ENCODE data around the gene SPRY2. TPM values are rescaled to one million over a fixed set of nuclear protein-coding genes. Genes with fewer than 3 reads are reported as not detected.

Gene SPRY2
- total RNA-seq, 1 experiment from 2014 or later = 7.2 TPM

DNA sequence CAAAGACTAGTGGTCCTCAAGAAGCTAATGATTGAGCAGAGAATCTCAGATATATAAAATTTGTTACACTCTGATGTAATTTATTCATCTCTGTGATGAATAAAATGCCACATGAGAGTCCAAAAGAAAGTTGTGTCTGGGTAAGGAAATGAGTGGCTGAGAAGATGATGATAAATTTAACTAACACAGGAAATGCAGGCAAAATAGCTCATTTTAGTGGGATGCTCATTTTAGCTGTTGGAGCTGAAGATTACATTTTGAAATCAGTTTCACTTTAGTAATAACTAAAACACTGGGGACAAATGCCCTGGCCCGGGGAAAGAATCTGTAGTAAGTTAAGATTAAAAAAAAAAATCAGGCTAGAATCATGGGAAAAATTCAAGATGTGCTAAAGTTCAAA, 35.2 kb downstream of the SPRY2 start:
- no peaks in the 10 kb centered on the region for H3K79me2 ChIP-seq (ENCODE audit: insufficient read depth, low read length)
- POLR2A ChIA-PET = no interaction called here
- H3K9ac ChIP-seq (ENCODE audit: low read length) = no peak overlapping the region
- no TSS peak for BruUV-seq (replicated peaks)
- DNase-seq (ENCODE audit: low read depth, low spot score) (no peak), ATAC-seq (no peak)
- intact Hi-C loops (cut with micrococcal nuclease) = no loop called here
- RAD21 ChIA-PET (ENCODE audit: low non-redundant PET in 1 of 2, low total read pairs in 2 of 2, uncharacterized antibody in 2 of 2, unreplicated experiment in 2 of 2) = no interaction called here
- H3K27me3 ChIP-seq (ENCODE audit: insufficient read depth, low read length) = no peaks in the 10 kb centered on the region
- CTCF ChIA-PET = no interaction called here
- H3K4me1 ChIP-seq (ENCODE audit: control insufficient read depth in 1 of 2, insufficient read depth in 2 of 2, low read length in 2 of 2) = no peaks in the 10 kb centered on the region
- H2AFZ ChIP-seq (ENCODE audit: low read depth, low read length, poor library complexity, severe bottlenecking) = no peak overlapping the region
- no peak overlapping the region for H3K27ac ChIP-seq (ENCODE audit: low read depth, low read length)
- no peaks in the 10 kb centered on the region for H3K9me3 ChIP-seq (ENCODE audit: control insufficient read depth in 1 of 2, insufficient read depth in 1 of 2, low read depth in 1 of 2, low read length in 2 of 2)
- TF ChIP-seq POLR2A (IDR thresholded peaks at IDR 0.05; ENCODE audit: borderline replicate concordance, extremely low read depth, insufficient read depth, insufficient read length) = no peak
- TF ChIP-seq RAD21 (IDR thresholded peaks at IDR 0.05; ENCODE audit: low read depth) = no peak
- TF ChIP-seq CEBPB (IDR thresholded peaks at IDR 0.05; ENCODE audit: low read depth) = no peak
- TF ChIP-seq CBX3 (IDR thresholded peaks at IDR 0.05; ENCODE audit: low read depth) = no peak
- TF ChIP-seq, protein P1, sequence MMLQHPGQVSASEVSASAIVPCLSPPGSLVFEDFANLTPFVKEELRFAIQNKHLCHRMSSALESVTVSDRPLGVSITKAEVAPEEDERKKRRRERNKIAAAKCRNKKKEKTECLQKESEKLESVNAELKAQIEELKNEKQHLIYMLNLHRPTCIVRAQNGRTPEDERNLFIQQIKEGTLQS (IDR thresholded peaks at IDR 0.05) = no peak
- no peak for TF ChIP-seq SRF (IDR thresholded peaks at IDR 0.05; ENCODE audit: low read depth)
- no peak for TF ChIP-seq TCF7L2 (IDR thresholded peaks at IDR 0.05; ENCODE audit: borderline replicate concordance, extremely low read depth, insufficient read depth, insufficient read length)
- TF ChIP-seq SP1 (IDR thresholded peaks at IDR 0.05; ENCODE audit: low read depth) = no peak
- TF ChIP-seq ELF1 (IDR thresholded peaks at IDR 0.05; ENCODE audit: borderline replicate concordance, low read depth) = no peak
- no peak for TF ChIP-seq JUND (IDR thresholded peaks at IDR 0.05)
- TF ChIP-seq, protein P2, sequence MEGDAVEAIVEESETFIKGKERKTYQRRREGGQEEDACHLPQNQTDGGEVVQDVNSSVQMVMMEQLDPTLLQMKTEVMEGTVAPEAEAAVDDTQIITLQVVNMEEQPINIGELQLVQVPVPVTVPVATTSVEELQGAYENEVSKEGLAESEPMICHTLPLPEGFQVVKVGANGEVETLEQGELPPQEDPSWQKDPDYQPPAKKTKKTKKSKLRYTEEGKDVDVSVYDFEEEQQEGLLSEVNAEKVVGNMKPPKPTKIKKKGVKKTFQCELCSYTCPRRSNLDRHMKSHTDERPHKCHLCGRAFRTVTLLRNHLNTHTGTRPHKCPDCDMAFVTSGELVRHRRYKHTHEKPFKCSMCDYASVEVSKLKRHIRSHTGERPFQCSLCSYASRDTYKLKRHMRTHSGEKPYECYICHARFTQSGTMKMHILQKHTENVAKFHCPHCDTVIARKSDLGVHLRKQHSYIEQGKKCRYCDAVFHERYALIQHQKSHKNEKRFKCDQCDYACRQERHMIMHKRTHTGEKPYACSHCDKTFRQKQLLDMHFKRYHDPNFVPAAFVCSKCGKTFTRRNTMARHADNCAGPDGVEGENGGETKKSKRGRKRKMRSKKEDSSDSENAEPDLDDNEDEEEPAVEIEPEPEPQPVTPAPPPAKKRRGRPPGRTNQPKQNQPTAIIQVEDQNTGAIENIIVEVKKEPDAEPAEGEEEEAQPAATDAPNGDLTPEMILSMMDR (IDR thresholded peaks at IDR 0.05 in 2 of 3, conservative IDR thresholded peaks at IDR 0.05 in 1 of 3; ENCODE audit: borderline replicate concordance in 1 of 3, insufficient read depth in 1 of 3, low read depth in 2 of 3, low read length in 2 of 3) = no peak
- TF ChIP-seq, protein P3, sequence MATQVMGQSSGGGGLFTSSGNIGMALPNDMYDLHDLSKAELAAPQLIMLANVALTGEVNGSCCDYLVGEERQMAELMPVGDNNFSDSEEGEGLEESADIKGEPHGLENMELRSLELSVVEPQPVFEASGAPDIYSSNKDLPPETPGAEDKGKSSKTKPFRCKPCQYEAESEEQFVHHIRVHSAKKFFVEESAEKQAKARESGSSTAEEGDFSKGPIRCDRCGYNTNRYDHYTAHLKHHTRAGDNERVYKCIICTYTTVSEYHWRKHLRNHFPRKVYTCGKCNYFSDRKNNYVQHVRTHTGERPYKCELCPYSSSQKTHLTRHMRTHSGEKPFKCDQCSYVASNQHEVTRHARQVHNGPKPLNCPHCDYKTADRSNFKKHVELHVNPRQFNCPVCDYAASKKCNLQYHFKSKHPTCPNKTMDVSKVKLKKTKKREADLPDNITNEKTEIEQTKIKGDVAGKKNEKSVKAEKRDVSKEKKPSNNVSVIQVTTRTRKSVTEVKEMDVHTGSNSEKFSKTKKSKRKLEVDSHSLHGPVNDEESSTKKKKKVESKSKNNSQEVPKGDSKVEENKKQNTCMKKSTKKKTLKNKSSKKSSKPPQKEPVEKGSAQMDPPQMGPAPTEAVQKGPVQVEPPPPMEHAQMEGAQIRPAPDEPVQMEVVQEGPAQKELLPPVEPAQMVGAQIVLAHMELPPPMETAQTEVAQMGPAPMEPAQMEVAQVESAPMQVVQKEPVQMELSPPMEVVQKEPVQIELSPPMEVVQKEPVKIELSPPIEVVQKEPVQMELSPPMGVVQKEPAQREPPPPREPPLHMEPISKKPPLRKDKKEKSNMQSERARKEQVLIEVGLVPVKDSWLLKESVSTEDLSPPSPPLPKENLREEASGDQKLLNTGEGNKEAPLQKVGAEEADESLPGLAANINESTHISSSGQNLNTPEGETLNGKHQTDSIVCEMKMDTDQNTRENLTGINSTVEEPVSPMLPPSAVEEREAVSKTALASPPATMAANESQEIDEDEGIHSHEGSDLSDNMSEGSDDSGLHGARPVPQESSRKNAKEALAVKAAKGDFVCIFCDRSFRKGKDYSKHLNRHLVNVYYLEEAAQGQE (IDR thresholded peaks at IDR 0.05; ENCODE audit: low read depth) = no peak
- no peak for TF ChIP-seq ZFX (IDR thresholded peaks at IDR 0.05)
- no peak for TF ChIP-seq EZH2 (IDR thresholded peaks at IDR 0.05)
- TF ChIP-seq, protein P4, sequence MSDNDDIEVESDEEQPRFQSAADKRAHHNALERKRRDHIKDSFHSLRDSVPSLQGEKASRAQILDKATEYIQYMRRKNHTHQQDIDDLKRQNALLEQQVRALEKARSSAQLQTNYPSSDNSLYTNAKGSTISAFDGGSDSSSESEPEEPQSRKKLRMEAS (IDR thresholded peaks at IDR 0.05) = no peak
- TF ChIP-seq YY1 (IDR thresholded peaks at IDR 0.05; ENCODE audit: extremely low read depth, insufficient replicate concordance, low read depth, low read length) = no peak
- TF ChIP-seq SIN3A (IDR thresholded peaks at IDR 0.05; ENCODE audit: low read depth) = no peak
- TF ChIP-seq EZH2phosphoT487 (IDR thresholded peaks at IDR 0.05; ENCODE audit: borderline replicate concordance) = no peak
- TF ChIP-seq FOSL1 (IDR thresholded peaks at IDR 0.05; ENCODE audit: low read depth) = no peak
- no peaks in the 10 kb centered on the region for H4K20me1 ChIP-seq (ENCODE audit: insufficient read depth)
- no peak overlapping the region for H3K4me2 ChIP-seq (ENCODE audit: low read length)
- no peaks in the 10 kb centered on the region for H3K9me2 ChIP-seq (ENCODE audit: insufficient read depth)
- no peak overlapping the region for H3K4me3 ChIP-seq (replicated peaks in 1 of 2; ENCODE audit: low read depth in 1 of 2, low read length in 2 of 2)
- H3K36me3 ChIP-seq (ENCODE audit: control insufficient read depth in 1 of 2, insufficient read depth in 2 of 2, low read length in 2 of 2) = no peaks in the 10 kb centered on the region

Measured in HCT116 (cell line).